Measurements from ENCODE around the gene CDH12.
A peak's percentile ranks its signal among the peaks of the same experiment; 100 is the strongest.

Gene CDH12

GRCh38 chr5:21919414-21920022 lies 933.6 kb downstream of the CDH12 start:
- peak; percentile 45 for DNase-seq

- DNase-seq = no peak
Measured at GRCh38 chr5:21918451-21918850, 934.7 kb downstream of the CDH12 start.

- DNase-seq = no peak
Measured at GRCh38 chr5:21910731-21911130, 942.4 kb downstream of the CDH12 start.

- DNase-seq = no peak
Measured at GRCh38 chr5:21895766-21896350, 957.3 kb downstream of the CDH12 start.

GRCh38 chr5:21893161-21893560 lies 960.0 kb downstream of the CDH12 start:
- no peak for DNase-seq

- DNase-seq = no peak
Measured at GRCh38 chr5:21889581-21889980, 963.6 kb downstream of the CDH12 start.

GRCh38 chr5:21882074-21882745 lies 970.9 kb downstream of the CDH12 start:
- no peak for DNase-seq

GRCh38 chr5:21880164-21880563 lies 973.0 kb downstream of the CDH12 start:
- no peak for DNase-seq

GRCh38 chr5:21862986-21863385 lies 990.2 kb downstream of the CDH12 start:
- no peak for DNase-seq

- DNase-seq = no peak
Measured at GRCh38 chr5:21858441-21858840, 994.7 kb downstream of the CDH12 start.

GRCh38 chr5:21856987-21857386 lies 996.2 kb downstream of the CDH12 start:
- no peak for DNase-seq

- no peak for DNase-seq
Measured at GRCh38 chr5:21847300-21847699, 1005.8 kb downstream of the CDH12 start.

GRCh38 chr5:21844960-21845359 lies 1008.2 kb downstream of the CDH12 start:
- no peak for DNase-seq

GRCh38 chr5:21834863-21835262 lies 1018.3 kb downstream of the CDH12 start:
- no peak for DNase-seq

- no peak for DNase-seq
Measured at GRCh38 chr5:21831145-21831787, 1021.9 kb downstream of the CDH12 start.

- no peak for DNase-seq
Measured at GRCh38 chr5:21826884-21827283, 1026.3 kb downstream of the CDH12 start.

GRCh38 chr5:21823588-21823987 lies 1029.6 kb downstream of the CDH12 start:
- no peak for DNase-seq

GRCh38 chr5:21823076-21823574 lies 1030.0 kb downstream of the CDH12 start:
- no peak for DNase-seq

GRCh38 chr5:21820527-21820926 lies 1032.6 kb downstream of the CDH12 start:
- DNase-seq = no peak

GRCh38 chr5:21818370-21818720 lies 1034.8 kb downstream of the CDH12 start:
- no peak for DNase-seq

- DNase-seq = peak; percentile 18
Measured at GRCh38 chr5:21817668-21818369, 1035.3 kb downstream of the CDH12 start.

- peak; percentile 25 for DNase-seq
Measured at GRCh38 chr5:21810737-21811316, 1042.3 kb downstream of the CDH12 start.

- DNase-seq = no peak
Measured at GRCh38 chr5:21809611-21810010, 1043.5 kb downstream of the CDH12 start.
